GM13977 (cell line): ENCODE data around the gene ELAPOR1.
"Not testable (repeated sequence)": the region's sequence is repeated elsewhere in the genome, so short reads cannot be mapped to it uniquely, and the experiment has no call there.

ENCODE experiments used
- DNase-seq: peaks from one replicate; pipeline ENCODE4 v3.0.0; 2012; ENCODE audit warnings: low spot score
- in situ Hi-C: fragments of 300-500 bp; cut with MboI; formaldehyde crosslinking; loops from one replicate; pipeline ENCODE4 v1.12.0; 2022; ENCODE audit warnings: low sequenced_read_pairs, low pct_unique_long_range_greater_than_20kb, mixed read lengths, inconsistent platforms; ENCODE audit not compliant: unreplicated experiment
- TF ChIP-seq, protein P1 (sequence below): IDR thresholded peaks from 2 replicates; pipeline ENCODE4 v1.5.1; 2012; ENCODE audit warnings: mild to moderate bottlenecking, control low read depth; ENCODE audit not compliant: insufficient read depth; ENCODE audit errors: extremely low read depth, missing control alignments

Gene ELAPOR1

DNA sequence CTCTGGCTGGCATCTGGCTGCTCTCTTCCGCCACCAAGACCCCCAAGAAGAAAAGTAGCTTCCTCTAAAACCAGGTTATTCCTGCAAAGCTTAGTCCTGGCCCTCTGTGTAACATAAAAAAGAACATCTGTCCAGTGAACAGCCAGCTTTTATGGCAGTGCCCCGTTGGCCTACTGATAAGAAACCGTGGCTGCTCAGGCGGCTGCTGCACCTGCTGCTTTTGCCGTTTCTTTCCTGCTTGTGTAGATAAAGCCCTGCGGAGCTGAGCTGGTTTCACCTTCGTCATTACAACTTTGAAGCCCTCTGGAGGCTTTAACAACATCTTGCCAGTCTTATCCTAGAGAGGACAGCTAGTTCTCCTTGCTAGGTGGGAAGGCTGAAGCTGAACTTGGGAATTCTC, 20.5 kb downstream of the ELAPOR1 start:
- DNase-seq, result peak; percentile 44
- TF ChIP-seq, protein P1, sequence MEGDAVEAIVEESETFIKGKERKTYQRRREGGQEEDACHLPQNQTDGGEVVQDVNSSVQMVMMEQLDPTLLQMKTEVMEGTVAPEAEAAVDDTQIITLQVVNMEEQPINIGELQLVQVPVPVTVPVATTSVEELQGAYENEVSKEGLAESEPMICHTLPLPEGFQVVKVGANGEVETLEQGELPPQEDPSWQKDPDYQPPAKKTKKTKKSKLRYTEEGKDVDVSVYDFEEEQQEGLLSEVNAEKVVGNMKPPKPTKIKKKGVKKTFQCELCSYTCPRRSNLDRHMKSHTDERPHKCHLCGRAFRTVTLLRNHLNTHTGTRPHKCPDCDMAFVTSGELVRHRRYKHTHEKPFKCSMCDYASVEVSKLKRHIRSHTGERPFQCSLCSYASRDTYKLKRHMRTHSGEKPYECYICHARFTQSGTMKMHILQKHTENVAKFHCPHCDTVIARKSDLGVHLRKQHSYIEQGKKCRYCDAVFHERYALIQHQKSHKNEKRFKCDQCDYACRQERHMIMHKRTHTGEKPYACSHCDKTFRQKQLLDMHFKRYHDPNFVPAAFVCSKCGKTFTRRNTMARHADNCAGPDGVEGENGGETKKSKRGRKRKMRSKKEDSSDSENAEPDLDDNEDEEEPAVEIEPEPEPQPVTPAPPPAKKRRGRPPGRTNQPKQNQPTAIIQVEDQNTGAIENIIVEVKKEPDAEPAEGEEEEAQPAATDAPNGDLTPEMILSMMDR, result no peak
- in situ Hi-C loops, result no loop called here

DNA sequence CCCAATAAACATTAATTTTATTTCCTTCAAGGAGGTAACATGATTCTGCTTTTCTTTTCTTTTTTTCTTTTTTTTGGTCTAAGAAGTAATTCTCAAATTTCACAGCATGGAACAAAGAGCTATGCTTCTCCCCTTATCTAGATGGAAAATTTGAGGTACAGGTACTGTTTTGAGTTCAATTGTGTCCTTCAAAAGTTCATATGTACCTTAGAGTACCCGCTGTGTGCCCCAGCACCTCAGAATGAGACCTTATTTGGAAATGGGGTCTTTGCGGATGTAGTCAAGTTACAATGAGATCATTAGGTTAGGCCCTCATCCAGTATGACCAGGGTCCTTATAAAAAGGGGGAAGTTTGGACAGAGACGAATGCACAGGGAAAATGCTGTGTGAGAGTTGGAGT, 22.0 kb downstream of the ELAPOR1 start:
- no peak for DNase-seq
- in situ Hi-C loops, result no loop called here
- TF ChIP-seq, protein P1, result no peak

DNA sequence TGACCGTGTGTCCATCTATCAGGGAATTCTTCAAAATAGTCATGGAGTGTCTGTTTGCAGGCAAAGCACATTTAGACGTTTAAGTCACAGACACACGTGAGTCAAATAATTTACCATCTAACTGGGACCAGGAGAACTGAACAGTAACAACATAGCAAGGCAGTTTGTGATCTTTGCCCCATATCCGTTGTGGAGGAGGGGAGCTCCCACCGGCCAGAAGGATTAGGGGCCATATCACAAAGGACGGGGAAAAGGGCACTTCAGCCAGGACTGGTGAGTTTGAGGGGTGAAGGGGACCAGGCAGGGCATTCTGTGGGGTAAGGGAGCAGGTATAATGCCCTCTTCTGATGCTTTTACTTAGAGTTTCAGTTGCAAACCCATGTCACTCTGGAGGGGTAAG, 22.9 kb downstream of the ELAPOR1 start:
- TF ChIP-seq, protein P1, result no peak
- no peak for DNase-seq
- in situ Hi-C loops, result no loop called here

DNA sequence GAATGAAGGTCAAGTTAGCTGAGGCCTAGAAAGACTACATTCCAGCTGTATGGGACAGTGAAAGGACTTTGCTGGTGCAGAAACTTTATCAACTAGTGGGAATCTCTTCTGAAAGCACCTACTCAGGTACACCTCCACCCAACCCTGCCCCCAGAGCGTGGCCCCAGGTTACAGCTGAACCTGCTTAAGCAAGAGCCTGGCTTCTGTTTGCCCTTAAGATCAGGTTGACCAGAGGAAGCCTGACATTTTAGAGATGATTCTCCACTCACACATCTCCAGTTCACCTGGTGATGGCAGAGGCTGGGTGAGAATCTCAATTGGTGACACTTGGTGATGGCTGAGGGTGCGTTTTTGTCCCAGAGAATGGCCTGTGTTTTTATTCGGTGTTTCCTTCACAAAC, 24.0 kb downstream of the ELAPOR1 start:
- TF ChIP-seq, protein P1, result no peak
- in situ Hi-C loops, result no loop called here
- DNase-seq, result no peak

DNA sequence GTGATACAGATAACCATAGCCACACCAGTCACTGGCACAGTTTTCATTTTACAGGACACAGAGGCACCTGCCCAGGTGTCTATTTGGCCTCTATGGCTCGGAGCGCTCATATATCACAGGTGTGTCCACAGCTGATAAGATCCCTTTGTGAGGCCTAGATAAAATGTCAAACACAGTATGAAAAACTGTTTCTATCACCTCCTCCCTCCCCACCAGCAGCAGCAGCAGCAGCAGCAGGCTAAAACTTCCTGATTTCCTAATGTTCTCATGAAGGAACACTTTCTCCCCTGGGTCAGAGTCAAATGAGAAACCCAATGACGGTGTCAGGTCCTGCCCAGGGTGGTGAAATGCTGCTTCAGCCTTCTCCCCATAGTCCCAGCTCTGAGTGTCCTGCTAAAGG, 24.4 kb downstream of the ELAPOR1 start:
- DNase-seq, result no peak
- TF ChIP-seq, protein P1, result no peak
- in situ Hi-C loops, result no loop called here

DNA sequence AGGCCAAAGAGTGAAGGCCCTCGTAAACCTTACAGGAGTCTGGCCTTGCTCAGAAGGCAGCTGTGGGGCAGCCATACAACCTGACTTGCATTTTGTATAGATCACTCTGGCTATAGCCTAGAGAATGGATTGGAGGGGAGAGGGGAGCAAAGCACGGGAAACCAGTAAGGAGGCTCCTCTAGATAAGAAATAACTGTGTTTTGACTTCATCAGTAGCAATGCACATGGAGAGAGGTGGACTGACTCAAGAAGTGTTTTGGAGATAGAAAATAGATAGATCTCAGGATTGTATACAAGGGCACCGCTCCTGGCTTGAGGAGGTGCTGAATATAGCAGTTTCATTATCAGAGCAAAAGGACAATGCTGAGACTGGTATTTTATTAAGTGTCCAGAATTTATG, 26.5 kb downstream of the ELAPOR1 start:
- no peak for DNase-seq
- in situ Hi-C loops, result no loop called here
- TF ChIP-seq, protein P1, result no peak

DNA sequence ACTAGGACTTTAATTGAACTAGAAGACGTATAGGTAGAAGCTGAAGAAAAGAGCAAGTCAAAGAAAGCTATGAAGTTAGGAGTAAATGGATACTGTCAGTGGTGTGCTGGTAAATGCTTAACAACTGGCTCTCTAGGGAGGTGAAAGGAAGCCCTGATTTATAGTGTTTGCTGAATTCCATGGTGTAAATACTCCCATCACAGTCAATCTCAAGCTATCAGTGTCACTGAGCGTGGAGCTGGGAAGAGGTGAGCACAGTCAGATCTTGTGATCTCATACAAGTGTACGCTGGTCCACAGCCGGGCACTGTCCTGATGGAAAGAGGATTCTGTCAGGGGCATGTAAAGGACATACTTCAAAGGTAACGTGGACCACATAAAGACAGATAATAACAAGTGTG, 28.3 kb downstream of the ELAPOR1 start:
- no peak for DNase-seq
- in situ Hi-C loops, result no loop called here
- TF ChIP-seq, protein P1, result no peak

DNA sequence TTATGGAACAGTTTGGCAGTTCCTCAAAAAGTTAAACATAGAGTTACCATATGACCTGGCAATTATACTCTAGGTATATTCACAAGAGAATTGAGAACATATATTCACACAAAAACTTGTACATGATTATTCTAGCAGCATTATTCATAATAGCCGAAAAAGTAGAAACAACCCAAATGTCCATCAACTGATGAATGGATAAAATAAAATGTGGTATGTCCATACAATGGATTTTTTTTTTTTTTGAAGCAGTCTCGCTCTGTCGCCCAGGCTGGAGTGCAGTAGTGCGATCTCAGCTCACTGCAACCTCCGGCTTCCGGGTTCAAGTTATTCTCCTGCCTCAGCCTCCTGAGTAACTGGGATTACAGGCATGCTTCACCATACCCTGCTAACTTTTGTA, 28.8 kb downstream of the ELAPOR1 start:
- DNase-seq, in situ Hi-C loops: not testable (repeated sequence)
